ENCODE results near the gene VANGL1.

DNA sequence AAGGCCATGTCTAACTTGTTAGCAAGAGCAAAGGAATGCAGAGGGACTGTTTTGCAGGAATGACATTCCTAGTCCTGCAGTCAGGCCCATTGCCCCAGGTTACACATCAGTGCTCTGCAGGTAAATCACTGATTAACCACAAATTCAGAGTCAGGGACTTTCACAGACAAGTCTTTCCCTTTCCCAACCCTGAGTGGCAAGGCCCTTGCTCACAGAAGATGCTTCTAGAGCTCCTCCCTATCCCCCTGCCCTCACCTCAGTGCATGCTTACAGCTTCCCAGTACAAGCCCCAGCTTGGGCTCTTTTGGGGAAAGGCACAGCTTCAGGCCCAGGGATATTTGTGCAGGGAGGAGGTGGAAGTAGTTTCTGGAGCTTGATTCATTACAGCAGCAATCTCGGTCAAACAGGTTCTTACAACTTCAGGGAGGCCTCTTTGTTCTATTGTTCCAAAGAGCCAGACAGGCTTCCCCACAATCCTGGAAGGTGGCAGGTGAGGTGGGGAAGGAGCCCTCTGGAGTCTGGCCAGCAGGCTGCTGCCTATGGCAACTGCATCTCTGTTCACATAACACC lies 72.9 kb downstream of the VANGL1 start:
- TF ChIP-seq EP300 (IDR thresholded peaks at IDR 0.05) (no peak), CTCF (IDR thresholded peaks at IDR 0.05) (no peak), POLR2A (IDR thresholded peaks at IDR 0.05) (no peak)
